SK-N-SH treated with all-trans-retinoic acid at 6 μM for 48 hours (cell line): ENCODE measurements around the gene CDIP1.

Experiments
- ATAC-seq: fragments of 200-7000 bp; cut with Tn5 transposase; 3 replicates; pipeline ENCODE4 v1.9.1; 2020; ENCODE audit warnings: mild to moderate bottlenecking, moderate library complexity
- BACH2 ChIP-seq: fragments of 250-450 bp; sonication (Bioruptor Pico); IDR thresholded peaks from 2 replicates; pipeline ENCODE4 v1.9.0; 2021; ENCODE audit warnings: mild to moderate bottlenecking, borderline replicate concordance
- CSDC2 ChIP-seq: fragments of 250-450 bp; sonication (Bioruptor Pico); IDR thresholded peaks from 2 replicates; pipeline ENCODE4 v1.5.0; 2020; ENCODE audit warnings: mild to moderate bottlenecking, moderate library complexity
- CSRNP3 ChIP-seq: fragments of 250-450 bp; sonication (Bioruptor Pico); IDR thresholded peaks from 2 replicates; pipeline ENCODE4 v1.5.1; 2021; ENCODE audit warnings: mild to moderate bottlenecking, moderate library complexity
- ESRRG ChIP-seq: fragments of 250-450 bp; sonication (Bioruptor Pico); IDR thresholded peaks from 2 replicates; pipeline ENCODE4 v1.6.1; 2021; ENCODE audit warnings: mild to moderate bottlenecking
- GLIS3 ChIP-seq: fragments of 250-450 bp; sonication (Bioruptor Pico); IDR thresholded peaks from 2 replicates; pipeline ENCODE4 v1.5.0; 2020; ENCODE audit warnings: mild to moderate bottlenecking, moderate library complexity
- ISL1 ChIP-seq: fragments of 250-450 bp; sonication (Bioruptor Pico); IDR thresholded peaks from 2 replicates; pipeline ENCODE4 v2.1.2; 2022; ENCODE audit warnings: mild to moderate bottlenecking, moderate library complexity
- OSR1 ChIP-seq: fragments of 250-450 bp; sonication (Bioruptor Pico); IDR thresholded peaks from 2 replicates; pipeline ENCODE4 v1.8.0; 2022; ENCODE audit warnings: moderate library complexity, mild to moderate bottlenecking, inconsistent platforms
- PPARA ChIP-seq: fragments of 250-450 bp; sonication (Bioruptor Pico); IDR thresholded peaks from 2 replicates; pipeline ENCODE4 v1.5.0; 2020; ENCODE audit warnings: mild to moderate bottlenecking, borderline replicate concordance
- RARB ChIP-seq: fragments of 250-450 bp; sonication (Bioruptor Pico); IDR thresholded peaks from 2 replicates; pipeline ENCODE4 v1.8.0; 2021; ENCODE audit warnings: mild to moderate bottlenecking, moderate library complexity
- SNAI2 ChIP-seq: fragments of 250-450 bp; sonication (Bioruptor Pico); IDR thresholded peaks from 2 replicates; pipeline ENCODE4 v1.5.0; 2020; ENCODE audit warnings: mild to moderate bottlenecking, moderate library complexity
- TCF4 ChIP-seq: fragments of 250-450 bp; sonication (Bioruptor Pico); IDR thresholded peaks from 2 replicates; pipeline ENCODE4 v1.8.0; 2021; ENCODE audit warnings: mild to moderate bottlenecking, moderate library complexity, borderline replicate concordance
- TOX ChIP-seq: fragments of 250-450 bp; sonication (Bioruptor Pico); IDR thresholded peaks from 2 replicates; pipeline ENCODE4 v1.8.0; 2021; ENCODE audit warnings: mild to moderate bottlenecking, moderate library complexity, borderline replicate concordance
- ZFP3 ChIP-seq: fragments of 250-450 bp; sonication (Bioruptor Pico); IDR thresholded peaks from 2 replicates; pipeline ENCODE4 v1.5.0; 2020; ENCODE audit warnings: mild to moderate bottlenecking, moderate library complexity
- ZFP30 ChIP-seq: fragments of 450-650 bp; formaldehyde crosslinking; IDR thresholded peaks from 2 replicates; pipeline ENCODE4 v1.5.0; 2022; ENCODE audit warnings: mild to moderate bottlenecking, moderate library complexity
- ZNF565 ChIP-seq: fragments of 450-650 bp; formaldehyde crosslinking; conservative IDR thresholded peaks from 2 replicates; pipeline ENCODE4 v1.5.0; 2020; ENCODE audit warnings: low read depth, mild to moderate bottlenecking, moderate library complexity
- ZNF70 ChIP-seq: fragments of 450-650 bp; formaldehyde crosslinking; IDR thresholded peaks from 2 replicates; pipeline ENCODE4 v1.5.0; 2020; ENCODE audit warnings: mild to moderate bottlenecking, moderate library complexity
- ZNF8 ChIP-seq: fragments of 450-650 bp; formaldehyde crosslinking; IDR thresholded peaks from 2 replicates; pipeline ENCODE4 v1.5.0; 2020; ENCODE audit warnings: mild to moderate bottlenecking, moderate library complexity
- TF ChIP-seq, protein P1 (sequence below): fragments of 250-450 bp; sonication (Bioruptor Pico); IDR thresholded peaks from 2 replicates; pipeline ENCODE4 v1.8.0; 2020; ENCODE audit warnings: mild to moderate bottlenecking, moderate library complexity, borderline replicate concordance
- TF ChIP-seq, protein P2 (sequence below): fragments of 250-450 bp; sonication (Bioruptor Pico); IDR thresholded peaks from 2 replicates; pipeline ENCODE4 v1.5.1; 2020; ENCODE audit warnings: low read depth, mild to moderate bottlenecking, moderate library complexity

Gene CDIP1

DNA sequence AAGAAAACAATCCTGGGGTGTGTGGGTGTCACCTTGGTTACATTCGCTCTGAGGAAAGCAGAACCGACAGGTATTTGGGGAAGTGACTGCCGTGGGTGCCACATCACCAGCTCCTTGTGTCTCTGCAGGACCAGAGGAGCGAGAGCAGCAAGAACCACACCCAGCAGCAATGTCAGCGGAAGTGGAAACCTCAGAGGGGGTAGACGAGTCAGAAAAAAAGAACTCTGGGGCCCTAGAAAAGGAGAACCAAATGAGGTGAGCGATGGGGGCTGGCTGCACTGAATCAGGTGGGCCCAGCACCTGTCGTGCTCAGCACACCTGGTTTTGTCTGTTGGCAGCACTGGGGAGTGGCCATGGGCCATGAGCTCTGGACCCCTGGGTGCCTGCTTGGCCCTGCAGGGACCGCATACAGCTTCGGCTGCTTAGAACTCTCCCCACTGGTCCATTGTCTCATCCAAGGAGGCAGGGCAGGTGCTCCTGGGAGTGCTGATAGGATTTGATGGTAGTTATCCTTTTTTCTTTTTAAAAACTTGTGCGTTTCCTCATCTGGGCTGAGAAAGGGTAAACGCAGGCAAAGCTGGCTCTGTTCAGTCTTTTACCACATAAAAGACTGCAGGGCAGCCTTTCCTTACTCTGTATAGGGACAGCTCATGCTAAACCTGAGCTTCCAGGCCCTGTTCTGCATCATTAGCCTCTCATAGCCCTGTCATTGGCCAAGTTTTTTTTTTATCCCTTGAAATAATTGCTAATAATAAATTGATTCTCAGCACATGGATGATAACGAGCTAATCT, 33.0 kb downstream of the CDIP1 start (continued):
- no peak for TF ChIP-seq GLIS3 (CRISPR knock-in tag)

DNA sequence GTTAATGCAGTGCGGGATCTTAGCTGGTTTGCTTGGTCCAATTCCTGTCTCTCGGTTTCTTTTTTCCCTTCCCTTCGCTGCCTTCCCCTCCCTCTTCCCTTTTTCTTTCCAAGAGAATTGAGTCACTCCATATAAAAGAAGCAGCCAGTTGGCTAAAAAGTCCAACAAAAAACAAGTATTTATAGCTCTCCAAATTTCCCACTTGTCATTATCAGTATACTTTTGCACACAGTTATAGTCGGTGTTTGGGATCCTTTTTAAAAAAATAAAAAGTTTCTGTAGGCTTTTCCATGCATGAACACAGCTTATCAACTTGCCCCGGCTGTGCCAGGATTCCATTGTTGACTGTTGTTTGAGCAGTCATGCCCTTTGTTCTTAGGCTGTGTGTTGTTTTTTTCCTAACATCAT, 37.5 kb downstream of the CDIP1 start:
- peak; percentile 30 for ATAC-seq
- no peak for TF ChIP-seq ZNF565 (CRISPR knock-in tag)
- TF ChIP-seq, protein P1, sequence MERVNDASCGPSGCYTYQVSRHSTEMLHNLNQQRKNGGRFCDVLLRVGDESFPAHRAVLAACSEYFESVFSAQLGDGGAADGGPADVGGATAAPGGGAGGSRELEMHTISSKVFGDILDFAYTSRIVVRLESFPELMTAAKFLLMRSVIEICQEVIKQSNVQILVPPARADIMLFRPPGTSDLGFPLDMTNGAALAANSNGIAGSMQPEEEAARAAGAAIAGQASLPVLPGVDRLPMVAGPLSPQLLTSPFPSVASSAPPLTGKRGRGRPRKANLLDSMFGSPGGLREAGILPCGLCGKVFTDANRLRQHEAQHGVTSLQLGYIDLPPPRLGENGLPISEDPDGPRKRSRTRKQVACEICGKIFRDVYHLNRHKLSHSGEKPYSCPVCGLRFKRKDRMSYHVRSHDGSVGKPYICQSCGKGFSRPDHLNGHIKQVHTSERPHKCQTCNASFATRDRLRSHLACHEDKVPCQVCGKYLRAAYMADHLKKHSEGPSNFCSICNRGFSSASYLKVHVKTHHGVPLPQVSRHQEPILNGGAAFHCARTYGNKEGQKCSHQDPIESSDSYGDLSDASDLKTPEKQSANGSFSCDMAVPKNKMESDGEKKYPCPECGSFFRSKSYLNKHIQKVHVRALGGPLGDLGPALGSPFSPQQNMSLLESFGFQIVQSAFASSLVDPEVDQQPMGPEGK (CRISPR knock-in tag), result no peak

DNA sequence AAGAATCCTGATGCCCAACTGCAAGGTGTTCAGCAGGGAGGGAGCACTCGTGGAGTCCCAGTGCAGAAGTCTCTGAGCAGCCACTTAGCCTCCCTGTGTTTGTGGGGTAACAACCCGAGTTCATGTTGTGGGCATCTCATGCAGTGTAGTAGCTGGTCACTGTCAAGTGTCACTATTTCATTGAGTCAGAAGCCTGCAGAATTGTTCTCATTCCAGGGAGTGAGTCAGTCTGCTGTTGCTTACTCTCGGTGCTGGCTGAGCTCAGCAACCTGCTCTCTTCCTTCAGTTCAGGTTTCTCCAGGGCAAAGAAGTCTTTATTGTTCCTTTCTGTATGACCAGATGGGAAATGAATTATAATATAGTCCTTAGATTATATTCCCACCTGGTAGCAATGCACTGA, 38.3 kb downstream of the CDIP1 start:
- peak; percentile 97 for ATAC-seq
- TF ChIP-seq, protein P1 (CRISPR knock-in tag), result peak; percentile 43; the same call in 1 of the 2 replicates
- no peak for TF ChIP-seq ZFP30 (CRISPR knock-in tag)
- TF ChIP-seq ZFP3 (CRISPR knock-in tag), result peak; percentile 16; the same call in 1 of the 2 replicates
- no peak for TF ChIP-seq ZNF8 (CRISPR knock-in tag)
- no peak for TF ChIP-seq SNAI2 (CRISPR knock-in tag)
- TF ChIP-seq ESRRG (CRISPR knock-in tag), result no peak
- peak; percentile 37; the same call in 1 of the 2 replicates for TF ChIP-seq ISL1 (CRISPR knock-in tag)

DNA sequence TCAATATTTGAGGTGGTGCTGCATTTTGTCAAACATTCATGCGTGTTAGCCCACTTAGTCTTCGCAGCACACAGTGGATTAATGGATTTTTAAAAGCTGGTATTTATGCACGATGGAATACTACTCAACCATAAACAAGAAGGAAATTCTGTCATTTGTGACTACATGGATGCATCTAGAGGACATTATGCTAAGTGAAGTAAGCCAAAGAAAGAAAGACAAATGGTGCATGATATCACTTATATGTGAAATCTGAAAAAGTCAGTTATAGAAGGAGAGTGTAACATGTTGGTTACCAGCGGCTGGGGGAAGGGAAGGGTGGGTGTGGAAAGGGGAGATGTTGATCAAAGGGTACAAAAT, 39.4 kb downstream of the CDIP1 start:
- ATAC-seq, result no peak
- TF ChIP-seq, protein P2, sequence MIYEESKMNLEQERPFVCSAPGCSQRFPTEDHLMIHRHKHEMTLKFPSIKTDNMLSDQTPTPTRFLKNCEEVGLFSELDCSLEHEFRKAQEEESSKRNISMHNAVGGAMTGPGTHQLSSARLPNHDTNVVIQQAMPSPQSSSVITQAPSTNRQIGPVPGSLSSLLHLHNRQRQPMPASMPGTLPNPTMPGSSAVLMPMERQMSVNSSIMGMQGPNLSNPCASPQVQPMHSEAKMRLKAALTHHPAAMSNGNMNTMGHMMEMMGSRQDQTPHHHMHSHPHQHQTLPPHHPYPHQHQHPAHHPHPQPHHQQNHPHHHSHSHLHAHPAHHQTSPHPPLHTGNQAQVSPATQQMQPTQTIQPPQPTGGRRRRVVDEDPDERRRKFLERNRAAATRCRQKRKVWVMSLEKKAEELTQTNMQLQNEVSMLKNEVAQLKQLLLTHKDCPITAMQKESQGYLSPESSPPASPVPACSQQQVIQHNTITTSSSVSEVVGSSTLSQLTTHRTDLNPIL (CRISPR knock-in tag), result no peak
- TF ChIP-seq OSR1 (CRISPR knock-in tag) (no peak), PPARA (CRISPR knock-in tag) (no peak), RARB (CRISPR knock-in tag) (no peak), ISL1 (CRISPR knock-in tag) (no peak), CSRNP3 (no peak), ZNF8 (CRISPR knock-in tag) (no peak), CSDC2 (no peak), ZFP3 (CRISPR knock-in tag) (no peak), SNAI2 (CRISPR knock-in tag) (no peak), TCF4 (no peak), BACH2 (CRISPR knock-in tag) (no peak), ZNF70 (CRISPR knock-in tag) (no peak), TOX (no peak)
- TF ChIP-seq, protein P1 (CRISPR knock-in tag), result no peak
